ENCODE results near the gene WDR86.

DNA sequence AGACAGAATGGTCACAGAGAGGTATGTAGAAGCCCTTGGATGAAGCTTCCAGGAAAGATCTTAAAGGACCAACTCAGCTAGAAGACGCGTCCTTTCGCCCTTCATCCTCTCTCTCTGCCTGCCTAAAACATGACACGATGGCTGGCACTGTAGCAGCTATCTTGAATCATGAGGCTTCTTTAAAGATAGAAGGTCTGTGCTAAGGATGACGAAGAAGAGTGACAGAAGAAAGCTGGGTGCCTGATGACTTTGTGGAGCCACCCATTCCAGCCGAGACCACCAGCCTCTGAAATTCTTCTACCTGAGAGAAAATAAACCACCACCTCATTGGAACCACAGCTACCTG is 25.5 kb downstream of the WDR86 start:
- TF ChIP-seq POLR2A (IDR thresholded peaks at IDR 0.05) (no peak), CTCF (IDR thresholded peaks at IDR 0.05) (no peak), EP300 (IDR thresholded peaks at IDR 0.05) (no peak)
